Chondrocyte (in vitro differentiated cells): ENCODE data around the gene FBXL15. TPM values are rescaled to one million over a fixed set of nuclear protein-coding genes. Genes with fewer than 3 reads are reported as not detected.
A peak's percentile ranks its signal among the peaks of the same experiment; 100 is the strongest.

Experiments
- DNase-seq: peaks from one replicate; pipeline ENCODE4 v3.0.0; 2021; ENCODE audit warnings: mixed read lengths, low spot score
- H3K27ac Mint-ChIP-seq: one replicate; pipeline ENCODE4 v1.8.0; 2021; ENCODE audit warnings: mild to moderate bottlenecking, moderate library complexity, mixed read lengths; ENCODE audit not compliant: unreplicated experiment
- H3K27me3 Mint-ChIP-seq: 2 replicates; pipeline ENCODE4 v1.8.0; 2021; ENCODE audit warnings: low read depth, mixed read lengths
- H3K36me3 Mint-ChIP-seq: 2 replicates; pipeline ENCODE4 v1.8.0; 2021; ENCODE audit warnings: low read depth, mixed read lengths
- H3K4me1 Mint-ChIP-seq: 2 replicates; pipeline ENCODE4 v1.8.0; 2021; ENCODE audit warnings: low read depth, mild to moderate bottlenecking, mixed read lengths
- H3K4me3 Mint-ChIP-seq: one replicate; pipeline ENCODE4 v1.8.0; 2021; ENCODE audit warnings: mild to moderate bottlenecking, moderate library complexity, mixed read lengths; ENCODE audit not compliant: unreplicated experiment
- H3K9me3 Mint-ChIP-seq: 2 replicates; pipeline ENCODE4 v1.8.0; 2021; ENCODE audit warnings: low read depth, mixed read lengths
- total RNA-seq: library from RNA; stranded (reverse); gene quantifications from 3 replicates; pipeline ENCODE4 v1.2.1, GENCODE V29; 2021
- TF ChIP-seq, protein P1 (sequence below): fragments of 200-600 bp; sonication (generic); IDR thresholded peaks from 2 replicates; pipeline ENCODE4 v1.5.0; 2021; ENCODE audit warnings: antibody characterized with exemption, mild to moderate bottlenecking, moderate library complexity

The FBXL15 gene
- total RNA-seq, 1 donor from 2014 or later = 9.0 TPM

GRCh38 chr10:102421757-102422512, 1.3 kb downstream of the FBXL15 start:
- Mint-ChIP-seq H3K27me3 (peaks cover 15% of the 10 kb centered on the region), H3K36me3 (peaks cover 1% of the 10 kb centered on the region), H3K9me3 (no peaks in the 10 kb centered on the region), H3K4me1 (peaks cover 33% of the 10 kb centered on the region), H3K27ac (peak overlapping the region; percentile 70), H3K4me3 (peak overlapping the region; percentile 98)
- DNase-seq = no peak
- TF ChIP-seq, protein P1, sequence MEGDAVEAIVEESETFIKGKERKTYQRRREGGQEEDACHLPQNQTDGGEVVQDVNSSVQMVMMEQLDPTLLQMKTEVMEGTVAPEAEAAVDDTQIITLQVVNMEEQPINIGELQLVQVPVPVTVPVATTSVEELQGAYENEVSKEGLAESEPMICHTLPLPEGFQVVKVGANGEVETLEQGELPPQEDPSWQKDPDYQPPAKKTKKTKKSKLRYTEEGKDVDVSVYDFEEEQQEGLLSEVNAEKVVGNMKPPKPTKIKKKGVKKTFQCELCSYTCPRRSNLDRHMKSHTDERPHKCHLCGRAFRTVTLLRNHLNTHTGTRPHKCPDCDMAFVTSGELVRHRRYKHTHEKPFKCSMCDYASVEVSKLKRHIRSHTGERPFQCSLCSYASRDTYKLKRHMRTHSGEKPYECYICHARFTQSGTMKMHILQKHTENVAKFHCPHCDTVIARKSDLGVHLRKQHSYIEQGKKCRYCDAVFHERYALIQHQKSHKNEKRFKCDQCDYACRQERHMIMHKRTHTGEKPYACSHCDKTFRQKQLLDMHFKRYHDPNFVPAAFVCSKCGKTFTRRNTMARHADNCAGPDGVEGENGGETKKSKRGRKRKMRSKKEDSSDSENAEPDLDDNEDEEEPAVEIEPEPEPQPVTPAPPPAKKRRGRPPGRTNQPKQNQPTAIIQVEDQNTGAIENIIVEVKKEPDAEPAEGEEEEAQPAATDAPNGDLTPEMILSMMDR = no peak

- Mint-ChIP-seq H3K36me3 (peaks cover 1% of the 10 kb centered on the region), H3K27ac (peak overlapping the region; percentile 70), H3K9me3 (no peaks in the 10 kb centered on the region), H3K27me3 (peaks cover 9% of the 10 kb centered on the region), H3K4me3 (peak overlapping the region; percentile 98), H3K4me1 (peaks cover 33% of the 10 kb centered on the region)
- DNase-seq = no peak
- TF ChIP-seq, protein P1 = peak; percentile 87
Observed at GRCh38 chr10:102422545-102423129, 2.0 kb downstream of the FBXL15 start.

- no peak for DNase-seq
- TF ChIP-seq, protein P1 = no peak
- Mint-ChIP-seq H3K36me3 (peaks cover 1% of the 10 kb centered on the region), H3K4me3 (no peak overlapping the region), H3K27me3 (peaks cover under 1% of the 10 kb centered on the region), H3K4me1 (peaks cover 33% of the 10 kb centered on the region), H3K27ac (no peak overlapping the region), H3K9me3 (no peaks in the 10 kb centered on the region)
Observed at GRCh38 chr10:102423372-102423968, 2.8 kb downstream of the FBXL15 start.

DNA sequence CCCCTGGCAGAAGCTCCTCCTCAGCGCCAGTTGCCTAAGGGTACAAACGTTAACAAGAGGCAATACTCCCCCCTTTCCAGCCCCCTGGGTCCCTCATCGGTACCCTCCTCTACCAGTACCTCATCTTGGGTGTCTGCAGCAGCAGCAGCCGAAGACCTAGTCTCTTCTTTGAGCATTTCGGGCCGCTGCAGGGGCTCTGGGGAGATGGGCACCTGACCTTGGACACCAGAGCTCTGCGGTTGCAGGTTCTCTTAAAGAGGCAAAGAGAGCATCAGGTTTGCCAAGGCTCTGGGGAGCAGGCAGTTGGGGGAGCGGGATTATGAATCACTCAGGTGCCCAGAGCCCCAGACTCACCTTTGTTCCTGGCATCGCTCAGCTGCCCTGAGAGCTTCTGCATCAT, 3.5 kb downstream of the FBXL15 start:
- Mint-ChIP-seq H3K27me3 (no peaks in the 10 kb centered on the region), H3K4me1 (peaks cover 31% of the 10 kb centered on the region), H3K9me3 (no peaks in the 10 kb centered on the region), H3K27ac (no peak overlapping the region), H3K4me3 (no peak overlapping the region), H3K36me3 (peaks cover 1% of the 10 kb centered on the region)
- TF ChIP-seq, protein P1 = no peak
- DNase-seq = no peak

- Mint-ChIP-seq H3K36me3 (peaks cover 1% of the 10 kb centered on the region), H3K27me3 (no peaks in the 10 kb centered on the region), H3K9me3 (no peaks in the 10 kb centered on the region), H3K27ac (no peak overlapping the region), H3K4me3 (no peak overlapping the region), H3K4me1 (peaks cover 24% of the 10 kb centered on the region)
- TF ChIP-seq, protein P1 = no peak
- DNase-seq = no peak
Observed at GRCh38 chr10:102424916-102425315, 4.3 kb downstream of the FBXL15 start.
